H9 (cell line): Measurements from ENCODE around the gene ATP2B2. TPM values are rescaled to one million over a fixed set of nuclear protein-coding genes. Genes with fewer than 3 reads are reported as not detected.

Source experiments
- DNase-seq: peaks from one replicate; pipeline ENCODE4 v3.0.0-alpha.2; 2017
- H2AFZ ChIP-seq: one replicate; pipeline ENCODE4 v1.6.1; 2013; ENCODE audit warnings: mild to moderate bottlenecking, low read length, control low read depth, moderate library complexity
- H2AK5ac ChIP-seq: 2 replicates; pipeline ENCODE4 v1.6.1; 2013; ENCODE audit warnings: low read length, control low read depth, mixed read lengths; ENCODE audit not compliant: insufficient read length
- H2BK120ac ChIP-seq: one replicate; pipeline ENCODE4 v1.6.1; 2013; ENCODE audit warnings: low read depth, mild to moderate bottlenecking, low read length, control low read depth, inconsistent platforms; ENCODE audit not compliant: poor library complexity, severe bottlenecking
- H2BK12ac ChIP-seq: 2 replicates; pipeline ENCODE4 v1.6.1; 2013; ENCODE audit warnings: low read length, control low read depth, mixed read lengths, low read depth; ENCODE audit not compliant: insufficient read length
- H2BK15ac ChIP-seq: 2 replicates; pipeline ENCODE4 v1.6.1; 2013; ENCODE audit warnings: low read depth, low read length, control low read depth
- H2BK20ac ChIP-seq: one replicate; pipeline ENCODE4 v1.6.1; 2013; ENCODE audit warnings: low read depth, mild to moderate bottlenecking, low read length, control low read depth, inconsistent platforms; ENCODE audit not compliant: poor library complexity, severe bottlenecking
- H2BK5ac ChIP-seq: 2 replicates; pipeline ENCODE4 v1.6.1; 2013; ENCODE audit warnings: low read length, control low read depth, mixed read lengths; ENCODE audit not compliant: insufficient read length
- H3K14ac ChIP-seq: 2 replicates; pipeline ENCODE4 v1.6.1; 2013; ENCODE audit warnings: low read length, control low read depth; ENCODE audit not compliant: insufficient read depth
- H3K18ac ChIP-seq: 2 replicates; pipeline ENCODE4 v1.6.1; 2013; ENCODE audit warnings: low read depth, mild to moderate bottlenecking, mixed read lengths, low read length, control low read depth; ENCODE audit not compliant: insufficient read length
- H3K23ac ChIP-seq: 2 replicates; pipeline ENCODE4 v1.6.1; 2013; ENCODE audit warnings: low read length, control low read depth, mixed read lengths, low read depth; ENCODE audit not compliant: insufficient read length
- H3K23me2 ChIP-seq: 2 replicates; pipeline ENCODE4 v1.6.1; 2013; ENCODE audit warnings: low read depth, mild to moderate bottlenecking, mixed read lengths, low read length, control low read depth; ENCODE audit not compliant: insufficient read length, poor library complexity, severe bottlenecking
- H3K27ac ChIP-seq: 2 replicates; pipeline ENCODE4 v1.5.1; 2013; ENCODE audit warnings: low read length, control low read depth, mixed read lengths, low read depth; ENCODE audit not compliant: insufficient read length
- H3K27me3 ChIP-seq: 2 replicates; pipeline ENCODE4 v1.6.1; 2013; ENCODE audit warnings: low read length, control low read depth, inconsistent platforms; ENCODE audit not compliant: insufficient read depth
- H3K4ac ChIP-seq: 2 replicates; pipeline ENCODE4 v1.6.1; 2013; ENCODE audit warnings: low read depth, mild to moderate bottlenecking, control low read depth, inconsistent platforms, low read length, moderate library complexity
- H3K4me1 ChIP-seq: 2 replicates; pipeline ENCODE4 v1.6.1; 2013; ENCODE audit warnings: low read length, control low read depth, inconsistent platforms; ENCODE audit not compliant: insufficient read depth
- H3K4me2 ChIP-seq: 2 replicates; pipeline ENCODE4 v1.6.1; 2013; ENCODE audit warnings: low read length, control low read depth, mixed read lengths; ENCODE audit not compliant: insufficient read length, insufficient read depth
- H3K56ac ChIP-seq: 2 replicates; pipeline ENCODE4 v1.6.1; 2013; ENCODE audit warnings: low read depth, mild to moderate bottlenecking, mixed read lengths, low read length, control low read depth; ENCODE audit not compliant: insufficient read length
- H3K79me1 ChIP-seq: 2 replicates; pipeline ENCODE4 v1.6.1; 2013; ENCODE audit warnings: low read depth, mild to moderate bottlenecking, moderate library complexity, low read length, control low read depth, inconsistent platforms; ENCODE audit not compliant: insufficient read depth, poor library complexity, severe bottlenecking
- H3K79me2 ChIP-seq: 2 replicates; pipeline ENCODE4 v1.6.1; 2013; ENCODE audit warnings: low read length, control low read depth, inconsistent platforms; ENCODE audit not compliant: insufficient read depth
- H3K9ac ChIP-seq: 2 replicates; pipeline ENCODE4 v1.6.1; 2013; ENCODE audit warnings: low read length, control low read depth, mixed read lengths; ENCODE audit not compliant: insufficient read length; ENCODE audit errors: extremely low read depth
- H3K9me3 ChIP-seq: one replicate; pipeline ENCODE4 v1.6.1; 2013; ENCODE audit warnings: low read depth, low read length, inconsistent platforms; ENCODE audit not compliant: control insufficient read depth
- H3T11ph ChIP-seq: one replicate; pipeline ENCODE4 v1.6.1; 2013; ENCODE audit warnings: mild to moderate bottlenecking, low read length, control low read depth, inconsistent platforms
- H4K20me1 ChIP-seq: one replicate; pipeline ENCODE4 v1.6.1; 2013; ENCODE audit not compliant: control insufficient read depth, insufficient read length, insufficient read depth
- H4K5ac ChIP-seq: 2 replicates; pipeline ENCODE4 v1.6.1; 2013; ENCODE audit warnings: low read depth, mild to moderate bottlenecking, mixed read lengths, low read length, control low read depth; ENCODE audit not compliant: insufficient read length
- H4K8ac ChIP-seq: replicated peaks from 2 replicates; pipeline ENCODE4 v1.6.1; 2013; ENCODE audit warnings: low read length, control low read depth, mixed read lengths, low read depth; ENCODE audit not compliant: insufficient read length
- H4K91ac ChIP-seq: 2 replicates; pipeline ENCODE4 v1.6.1; 2013; ENCODE audit warnings: low read depth, mild to moderate bottlenecking, moderate library complexity, mixed read lengths, low read length, control low read depth; ENCODE audit not compliant: insufficient read length
- H3K27ac Mint-ChIP-seq, 3 experiments: 2 replicates in 2 of 3; 3 replicates in 1 of 3; pipeline ENCODE4 v1.8.0; 2020 to 2021; ENCODE audit warnings: mixed read lengths in 3 of 3, mild to moderate bottlenecking in 1 of 3, moderate library complexity in 1 of 3
- H3K27me3 Mint-ChIP-seq: 2 replicates; pipeline ENCODE4 v1.8.0; 2021; ENCODE audit warnings: low read depth, mild to moderate bottlenecking, moderate library complexity, mixed read lengths
- H3K36me3 Mint-ChIP-seq, 3 experiments: 2 replicates in 2 of 3; 3 replicates in 1 of 3; pipeline ENCODE4 v1.8.0; 2020 to 2021; ENCODE audit warnings: low read depth in 3 of 3, mixed read lengths in 3 of 3; ENCODE audit not compliant: insufficient read depth in 1 of 3
- H3K4me1 Mint-ChIP-seq, 2 experiments: 2 replicates each; pipeline ENCODE4 v1.8.0; 2020; ENCODE audit warnings: mixed read lengths in 2 of 2
- H3K4me3 Mint-ChIP-seq, 2 experiments: 2 replicates in 1 of 2; 3 replicates in 1 of 2; pipeline ENCODE4 v1.8.0; 2020 to 2021; ENCODE audit warnings: mild to moderate bottlenecking in 2 of 2, mixed read lengths in 2 of 2, moderate library complexity in 1 of 2
- H3K9me3 Mint-ChIP-seq, 2 experiments: 2 replicates in 1 of 2; 3 replicates in 1 of 2; pipeline ENCODE4 v1.8.0; 2020; ENCODE audit warnings: mild to moderate bottlenecking in 2 of 2, mixed read lengths in 2 of 2, moderate library complexity in 1 of 2
- CTCF ChIP-seq: fragments of 200-600 bp; sonication (generic); conservative IDR thresholded peaks from 3 replicates; pipeline ENCODE4 v1.8.0; 2021; ENCODE audit warnings: antibody characterized with exemption, mild to moderate bottlenecking
- whole genome bisulfite sequencing: extraction: QIAGEN DNeasy Blood & Tissue Kit; methylation state at CpG from one replicate; pipeline ENCODE4 v1.1.7; 2013; ENCODE audit warnings: missing lambda C conversion rate, low lambda C conversion rate, mixed read lengths; ENCODE audit not compliant: insufficient read length; ENCODE audit errors: extremely low coverage; 5-methylcytosine and 5-hydroxymethylcytosine counted together
- total RNA-seq: library from RNA; stranded (reverse); gene quantifications from 2 replicates; pipeline ENCODE4 v1.2.1, GENCODE V29; 2021

ATP2B2 gene
- total RNA-seq, 1 experiment from 2014 or later = 0.33 TPM

- Histone ChIP-seq H3K4ac (no peak overlapping the region), H2BK15ac (no peak overlapping the region), H3K79me1 (no peaks in the 10 kb centered on the region), H3K27me3 (no peaks in the 10 kb centered on the region), H2BK5ac (no peak overlapping the region), H3K23me2 (peaks cover 5% of the 10 kb centered on the region), H4K8ac (no peak overlapping the region), H3K79me2 (peaks cover 12% of the 10 kb centered on the region), H2BK120ac (no peak overlapping the region), H3T11ph (no peak overlapping the region), H3K9ac (no peak overlapping the region), H4K91ac (no peak overlapping the region), H3K9me3 (no peaks in the 10 kb centered on the region), H3K56ac (no peak overlapping the region), H4K5ac (no peak overlapping the region), H3K14ac (no peak overlapping the region), H3K4me2 (no peak overlapping the region), H2BK20ac (no peak overlapping the region), H4K20me1 (no peaks in the 10 kb centered on the region), H3K18ac (no peak overlapping the region), H2AK5ac (no peak overlapping the region), H2BK12ac (no peak overlapping the region), H3K23ac (no peak overlapping the region), H2AFZ (no peak overlapping the region), H3K27ac (no peak overlapping the region), H3K4me1 (no peaks in the 10 kb centered on the region)
- no peak for TF ChIP-seq CTCF
- Mint-ChIP-seq H3K9me3 (no peaks in the 10 kb centered on the region), H3K4me3 (no peak overlapping the region), H3K4me1 (peaks cover 0 to 5% of the 10 kb centered on the region in 2 experiments; a peak in 3 of 4 replicates), H3K36me3 (peaks cover 25 to 75% (median 66%) of the 10 kb centered on the region in 3 experiments; a peak in 6 of 7 replicates), H3K27ac (peak overlapping the region in 1 of 3 experiments; percentile 20; a peak in 1 of 7 replicates), H3K27me3 (no peaks in the 10 kb centered on the region)
- WGBS = no CpG with 5 or more reads among the region's 4 CpGs
- DNase-seq = no peak
These were observed 189.5 kb downstream of the ATP2B2 start for GRCh38 chr3:10315771-10316344.
